ENCODE measurements around the gene ZNF672.

The ZNF672 gene

GRCh38 chr1:248860007-248860406 is 22.0 kb downstream of the ZNF672 start:
- Histone ChIP-seq H3K4me3 (ENCODE audit: low read length, poor library complexity, severe bottlenecking) (peak overlapping the region; percentile 98), H3K9ac (ENCODE audit: low read depth, low read length, poor library complexity, severe bottlenecking) (peak overlapping the region; percentile 98)

GRCh38 chr1:248861616-248862015 is 23.6 kb downstream of the ZNF672 start:
- H3K9me2 ChIP-seq (replicated peaks; ENCODE audit: low read depth, low read length), result no peaks in the 10 kb centered on the region

More at GRCh38 chr1:248860007-248860406, 22.0 kb downstream of the ZNF672 start:
- no peaks in the 10 kb centered on the region for H3F3A ChIP-seq (ENCODE audit: low read depth)
- H2AFZ ChIP-seq (ENCODE audit: low read length), result no peak overlapping the region
- no peaks in the 10 kb centered on the region for H3K27me3 ChIP-seq (ENCODE audit: insufficient read depth, low read length, poor library complexity, severe bottlenecking)
- no peak for TF ChIP-seq EZH2phosphoT487 (IDR thresholded peaks at IDR 0.05; ENCODE audit: borderline replicate concordance)
- TF ChIP-seq CTCF (conservative IDR thresholded peaks at IDR 0.05; ENCODE audit: low read length), result no peak
- H3K4me2 ChIP-seq (ENCODE audit: low read depth, low read length, poor library complexity, severe bottlenecking), result peak overlapping the region; percentile 80
- H3K9me2 ChIP-seq (replicated peaks; ENCODE audit: low read depth, low read length), result no peaks in the 10 kb centered on the region
- no peaks in the 10 kb centered on the region for H4K20me1 ChIP-seq (ENCODE audit: insufficient read depth, low read length, poor library complexity, severe bottlenecking)
- peaks cover under 1% of the 10 kb centered on the region; the same call in 1 of the 2 replicates for H3K36me3 ChIP-seq (ENCODE audit: insufficient read depth, low read length)
- no peaks in the 10 kb centered on the region for H3K9me3 ChIP-seq (ENCODE audit: insufficient read depth, low read depth, low read length)
- peaks cover 34% of the 10 kb centered on the region for H3K79me2 ChIP-seq (ENCODE audit: insufficient read depth, low read length)
- H3K4me1 ChIP-seq (ENCODE audit: insufficient read depth, low read length, poor library complexity, severe bottlenecking), result peaks cover 53% of the 10 kb centered on the region

GRCh38 chr1:248862695-248862997 is 24.6 kb downstream of the ZNF672 start:
- Histone ChIP-seq H3K9ac (ENCODE audit: low read depth, low read length, poor library complexity, severe bottlenecking) (peak overlapping the region; percentile 74), H3K36me3 (ENCODE audit: insufficient read depth, low read length) (no peaks in the 10 kb centered on the region), H3K9me2 (replicated peaks; ENCODE audit: low read depth, low read length) (no peaks in the 10 kb centered on the region), H2AFZ (ENCODE audit: low read length) (peak overlapping the region; percentile 80), H4K20me1 (ENCODE audit: insufficient read depth, low read length, poor library complexity, severe bottlenecking) (no peaks in the 10 kb centered on the region), H3K9me3 (ENCODE audit: insufficient read depth, low read depth, low read length) (no peaks in the 10 kb centered on the region), H3K4me2 (ENCODE audit: low read depth, low read length, poor library complexity, severe bottlenecking) (peak overlapping the region; percentile 81), H3K4me1 (ENCODE audit: insufficient read depth, low read length, poor library complexity, severe bottlenecking) (peaks cover 36% of the 10 kb centered on the region), H3K27me3 (ENCODE audit: insufficient read depth, low read length, poor library complexity, severe bottlenecking) (no peaks in the 10 kb centered on the region), H3K4me3 (ENCODE audit: low read length, poor library complexity, severe bottlenecking) (peak overlapping the region; percentile 76), H3K79me2 (ENCODE audit: insufficient read depth, low read length) (peaks cover 8% of the 10 kb centered on the region), H3F3A (ENCODE audit: low read depth) (no peaks in the 10 kb centered on the region)
- TF ChIP-seq EZH2phosphoT487 (IDR thresholded peaks at IDR 0.05; ENCODE audit: borderline replicate concordance) (no peak), CTCF (conservative IDR thresholded peaks at IDR 0.05; ENCODE audit: low read length) (no peak)

More at GRCh38 chr1:248861616-248862015, 23.6 kb downstream of the ZNF672 start:
- H3K36me3 ChIP-seq (ENCODE audit: insufficient read depth, low read length), result no peaks in the 10 kb centered on the region
- no peaks in the 10 kb centered on the region for H3K9me3 ChIP-seq (ENCODE audit: insufficient read depth, low read depth, low read length)
- H3K9ac ChIP-seq (ENCODE audit: low read depth, low read length, poor library complexity, severe bottlenecking), result no peak overlapping the region
- H3K27me3 ChIP-seq (ENCODE audit: insufficient read depth, low read length, poor library complexity, severe bottlenecking), result no peaks in the 10 kb centered on the region
- H3F3A ChIP-seq (ENCODE audit: low read depth), result no peaks in the 10 kb centered on the region
- no peak overlapping the region for H3K4me2 ChIP-seq (ENCODE audit: low read depth, low read length, poor library complexity, severe bottlenecking)
- H3K4me3 ChIP-seq (ENCODE audit: low read length, poor library complexity, severe bottlenecking), result no peak overlapping the region
- no peaks in the 10 kb centered on the region for H4K20me1 ChIP-seq (ENCODE audit: insufficient read depth, low read length, poor library complexity, severe bottlenecking)
- H3K79me2 ChIP-seq (ENCODE audit: insufficient read depth, low read length), result peaks cover 18% of the 10 kb centered on the region
- H2AFZ ChIP-seq (ENCODE audit: low read length), result no peak overlapping the region
- peaks cover 44% of the 10 kb centered on the region for H3K4me1 ChIP-seq (ENCODE audit: insufficient read depth, low read length, poor library complexity, severe bottlenecking)
- TF ChIP-seq EZH2phosphoT487 (IDR thresholded peaks at IDR 0.05; ENCODE audit: borderline replicate concordance) (no peak), CTCF (conservative IDR thresholded peaks at IDR 0.05; ENCODE audit: low read length) (no peak)
